GM18861 (cell line): ENCODE measurements around the gene TUBGCP2.
A peak's percentile ranks its signal among the peaks of the same experiment; 100 is the strongest.

Experiments used
- ATAC-seq: cut with Tn5 transposase; IDR thresholded peaks from one replicate; pipeline ENCODE4 v1.9.1; 2021; ENCODE audit not compliant: unreplicated experiment

The TUBGCP2 gene

DNA sequence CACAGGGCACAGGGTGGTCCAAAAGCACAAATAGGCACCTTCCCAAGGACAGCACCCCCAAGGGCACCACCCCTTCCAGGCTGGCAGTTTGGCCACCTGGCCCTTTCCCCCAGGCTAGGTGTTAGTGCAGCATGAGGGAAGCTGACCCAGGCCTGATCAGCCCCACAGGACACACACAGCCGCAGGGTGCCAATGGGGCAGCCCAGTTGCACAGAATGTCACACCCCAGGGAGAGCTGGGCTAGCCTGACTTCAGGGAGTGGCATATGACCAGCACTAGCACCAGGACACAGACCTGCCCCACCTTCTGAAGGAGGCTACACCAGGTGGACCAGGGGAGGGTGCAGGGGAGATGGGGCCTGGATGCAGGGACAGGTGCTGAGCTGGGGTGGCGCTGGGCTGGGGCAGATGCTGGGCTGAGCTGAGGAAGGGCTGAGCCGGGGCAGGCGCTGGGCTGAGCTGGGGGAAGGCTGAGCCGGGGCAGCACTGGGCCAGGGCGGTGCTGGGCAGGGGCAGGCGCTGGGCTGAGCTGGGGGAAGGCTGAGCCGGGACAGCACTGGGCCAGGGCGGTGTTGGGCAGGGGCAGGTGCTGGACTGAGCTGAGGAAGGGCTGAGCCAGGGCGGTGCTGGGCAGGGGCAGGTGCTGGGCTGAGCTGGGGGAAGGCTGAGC lies 28.1 kb downstream of the TUBGCP2 start:
- ATAC-seq = no peak

DNA sequence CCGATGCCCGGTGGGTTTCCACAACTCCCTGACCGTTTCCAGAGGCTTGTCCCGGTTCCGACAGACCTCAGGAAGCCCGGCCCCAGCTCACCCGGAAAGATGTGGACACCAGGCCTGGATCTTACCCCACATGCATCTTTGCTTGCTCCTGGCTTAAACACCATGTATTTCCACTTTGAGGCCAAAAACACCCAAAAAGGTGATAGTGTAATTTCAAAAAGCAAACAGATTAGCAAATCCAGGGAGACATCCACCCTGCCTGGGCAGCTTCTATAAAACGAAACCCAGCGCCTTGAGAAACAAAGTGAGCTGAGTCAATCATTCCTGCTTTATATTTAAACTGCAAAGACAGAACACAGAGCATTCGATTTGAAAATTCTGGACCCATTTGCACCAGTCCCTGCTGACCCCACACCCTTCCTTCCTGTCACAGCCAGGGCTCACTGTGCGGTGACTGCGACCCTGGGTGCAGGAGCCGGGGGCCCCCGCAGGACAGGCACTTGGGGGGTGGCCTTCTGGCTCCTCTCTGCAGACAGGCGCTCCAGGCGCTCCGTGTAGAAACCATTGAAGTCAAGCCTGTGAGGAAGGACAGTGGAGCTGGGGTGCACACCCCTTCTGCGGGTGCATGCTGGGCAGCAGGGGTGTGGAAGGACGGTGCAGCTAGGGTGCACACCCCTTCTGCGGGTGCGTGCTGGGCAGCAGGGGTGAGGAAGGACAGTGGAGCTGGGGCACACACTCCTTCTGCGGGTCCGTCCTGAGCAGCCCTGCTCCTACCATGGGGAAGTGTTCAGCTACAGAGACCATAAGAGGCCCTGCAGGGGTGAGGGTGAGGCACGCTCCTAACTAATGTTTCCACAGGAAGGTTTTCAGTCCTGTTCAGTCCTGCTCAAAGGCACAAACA lies 29.1 kb downstream of the TUBGCP2 start:
- no peak for ATAC-seq

DNA sequence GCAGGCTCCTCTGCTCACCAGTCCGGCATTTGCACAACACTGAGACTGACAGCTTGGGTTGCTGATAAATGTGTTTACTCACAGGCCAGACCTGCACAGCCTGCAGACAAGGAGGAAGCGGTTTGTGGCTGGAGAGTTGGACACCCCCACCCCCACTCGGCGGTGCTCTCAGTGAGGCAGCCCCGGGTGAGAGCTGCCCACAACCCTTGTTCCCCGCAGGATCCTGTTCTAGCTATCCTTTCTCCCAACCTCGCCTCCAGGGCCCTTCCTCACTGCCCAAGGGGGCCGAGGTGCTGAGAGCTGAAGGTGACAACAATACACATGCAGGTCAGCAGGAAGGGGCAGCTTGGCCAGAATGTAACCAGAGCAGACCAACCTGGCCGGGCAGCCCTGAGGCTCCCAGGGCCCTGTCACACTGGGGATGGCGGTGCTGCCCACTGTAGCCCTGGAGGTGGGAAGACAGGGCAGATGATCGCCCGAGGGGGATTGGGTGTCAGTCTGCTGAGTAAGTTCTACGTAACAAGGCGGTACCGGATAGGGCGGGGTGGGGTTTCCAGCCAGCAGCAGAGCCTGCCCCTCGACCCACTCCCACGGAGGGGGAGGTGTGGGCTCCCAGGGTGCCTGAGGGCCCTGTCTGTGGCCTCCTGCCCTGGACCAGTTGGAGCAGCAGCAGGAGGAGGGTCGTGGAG lies 30.0 kb downstream of the TUBGCP2 start:
- ATAC-seq = peak; percentile 41

DNA sequence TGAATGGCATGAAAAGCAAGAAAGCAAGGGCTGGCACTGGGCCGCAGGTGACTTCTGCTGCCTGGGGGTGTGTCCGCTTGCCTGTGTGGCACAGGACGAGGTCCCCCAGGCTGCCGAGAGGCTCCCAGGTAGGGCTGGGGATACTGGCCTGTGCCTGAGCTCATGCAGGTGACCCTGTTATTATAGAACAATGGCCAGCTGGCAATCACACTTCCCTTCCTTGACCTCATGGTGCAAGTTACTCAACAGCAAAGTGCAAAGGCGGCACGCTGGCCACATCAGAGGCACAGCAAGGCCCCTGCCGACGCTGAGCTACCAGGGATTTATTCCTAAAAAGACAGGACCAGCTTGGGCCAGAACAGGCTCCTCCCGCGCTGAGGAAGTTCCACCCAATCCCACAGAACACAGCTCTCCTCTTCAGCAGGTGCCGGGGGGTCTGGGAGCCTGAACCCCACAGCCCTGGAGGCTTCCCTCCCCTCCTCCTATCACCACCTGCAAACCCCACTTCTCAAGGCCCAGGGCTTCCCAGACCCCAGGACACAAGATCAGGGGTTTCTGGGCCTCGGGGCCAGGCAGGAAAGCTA lies 30.6 kb downstream of the TUBGCP2 start:
- no peak for ATAC-seq

DNA sequence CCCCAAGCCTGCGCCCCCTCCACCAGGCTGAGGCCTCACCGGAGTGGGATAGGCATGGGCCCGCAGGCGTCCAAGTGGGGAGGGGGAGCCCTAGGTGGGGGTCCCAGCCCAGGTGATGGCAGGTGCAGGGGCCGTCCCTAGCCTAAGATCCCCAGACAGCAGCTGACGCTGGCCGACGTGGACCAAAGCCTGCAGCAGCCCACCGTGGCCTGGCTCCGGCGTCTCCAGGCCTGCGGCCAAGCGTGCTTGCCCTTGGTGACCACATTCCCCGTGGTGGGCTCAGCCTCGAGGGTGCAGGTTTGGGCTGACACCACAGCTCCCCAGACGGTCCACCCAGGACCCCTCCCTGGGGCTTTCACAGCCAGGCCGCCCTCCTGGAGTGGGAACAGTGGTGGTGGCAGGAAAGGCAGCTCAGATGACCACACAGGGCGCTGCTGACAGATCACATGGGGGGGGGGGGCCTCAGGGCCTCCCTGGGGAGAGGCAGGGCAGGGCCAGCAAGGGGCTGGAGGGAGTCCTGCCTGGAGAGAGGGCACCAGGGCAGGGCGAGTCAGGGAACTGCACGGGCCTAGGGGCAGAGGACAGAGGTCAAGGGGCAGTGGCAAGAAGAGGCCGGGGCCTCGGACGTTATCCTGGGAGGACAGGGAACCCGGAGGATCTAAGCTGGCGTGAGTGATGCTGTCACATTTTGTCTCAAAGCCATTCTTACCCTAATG lies 31.2 kb downstream of the TUBGCP2 start:
- ATAC-seq = no peak

DNA sequence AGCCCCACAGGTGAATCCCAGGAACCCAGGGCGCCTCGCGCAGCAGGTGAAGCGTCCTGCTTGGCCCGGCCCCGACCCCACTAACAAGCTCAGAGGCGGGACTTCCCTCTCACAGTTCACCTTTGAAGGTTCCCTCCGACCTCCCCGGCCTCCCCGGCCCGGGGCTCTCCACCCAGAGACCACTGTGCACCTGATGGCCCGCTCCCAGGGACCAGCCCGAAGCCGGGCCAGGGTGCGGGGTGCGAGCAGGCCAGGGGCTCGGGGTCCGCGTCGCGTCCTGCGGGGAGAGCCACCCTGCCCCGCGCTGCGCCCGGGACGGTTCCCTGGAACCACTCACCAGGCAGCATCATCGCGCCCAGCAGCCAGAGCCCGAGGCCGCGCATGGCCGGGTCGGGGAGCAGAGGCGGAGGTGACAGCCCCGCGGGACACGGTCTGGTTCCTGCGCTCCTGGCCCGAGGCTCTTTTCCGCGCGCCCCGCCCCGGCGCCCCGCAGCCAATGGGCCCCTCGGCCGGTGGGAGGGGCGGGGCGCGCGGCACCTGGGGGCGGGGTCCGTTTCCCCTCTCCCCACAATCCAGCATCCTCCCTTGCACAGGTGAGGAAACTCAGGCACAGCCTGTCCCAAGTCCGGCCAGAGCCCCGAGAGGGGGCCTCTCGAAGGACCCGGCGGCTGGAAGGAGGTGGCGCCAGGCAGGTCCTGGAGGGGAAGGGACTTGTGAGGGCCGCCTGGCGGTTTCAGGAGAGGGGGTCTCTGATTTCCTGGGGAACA lies 32.1 kb downstream of the TUBGCP2 start, which contains the start of gene ADAM8:
ADAM8 (minus strand) TSS at position 434 of the 767 bp plus-strand sequence; CDS start at position 383, 51 bp downstream.
- peak; percentile 38 for ATAC-seq

DNA sequence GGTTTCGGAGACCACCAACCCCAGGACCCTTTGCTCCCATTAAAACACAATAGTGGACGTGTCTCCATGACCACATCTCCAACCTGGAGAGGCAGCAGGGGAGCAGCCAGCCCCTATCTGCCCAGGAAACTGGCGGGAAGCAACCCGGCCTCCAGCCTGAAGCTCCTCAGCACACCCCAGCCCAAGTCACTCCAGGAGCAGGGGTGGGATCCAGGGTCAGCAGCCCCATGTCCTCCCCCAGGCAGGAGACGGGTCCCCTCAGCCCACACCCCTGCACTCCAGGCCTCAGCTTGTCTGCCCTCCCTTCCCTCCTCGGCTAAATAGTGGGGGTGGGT lies 32.6 kb downstream of the TUBGCP2 start:
- ATAC-seq = no peak

DNA sequence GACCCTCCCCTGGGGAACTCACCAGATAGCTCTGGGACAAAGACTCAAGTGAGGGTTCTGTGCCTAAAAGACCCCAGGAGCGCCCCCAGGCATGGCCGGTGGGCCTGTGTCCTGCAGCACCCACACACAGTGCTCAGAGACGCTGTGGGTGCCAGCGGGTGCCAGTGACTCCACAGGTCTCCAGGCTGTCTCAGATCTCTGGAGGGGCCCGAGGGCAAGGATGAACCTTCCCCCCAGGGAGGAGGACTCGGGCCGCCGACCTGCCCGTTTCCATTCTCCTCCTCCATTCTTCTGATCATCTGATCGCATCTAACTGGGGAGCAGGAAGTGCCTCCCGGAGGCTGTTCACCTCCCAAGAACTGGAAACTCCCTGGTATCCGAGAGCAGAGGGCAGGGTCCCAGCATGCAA lies 33.0 kb downstream of the TUBGCP2 start:
- ATAC-seq = peak; percentile 27

DNA sequence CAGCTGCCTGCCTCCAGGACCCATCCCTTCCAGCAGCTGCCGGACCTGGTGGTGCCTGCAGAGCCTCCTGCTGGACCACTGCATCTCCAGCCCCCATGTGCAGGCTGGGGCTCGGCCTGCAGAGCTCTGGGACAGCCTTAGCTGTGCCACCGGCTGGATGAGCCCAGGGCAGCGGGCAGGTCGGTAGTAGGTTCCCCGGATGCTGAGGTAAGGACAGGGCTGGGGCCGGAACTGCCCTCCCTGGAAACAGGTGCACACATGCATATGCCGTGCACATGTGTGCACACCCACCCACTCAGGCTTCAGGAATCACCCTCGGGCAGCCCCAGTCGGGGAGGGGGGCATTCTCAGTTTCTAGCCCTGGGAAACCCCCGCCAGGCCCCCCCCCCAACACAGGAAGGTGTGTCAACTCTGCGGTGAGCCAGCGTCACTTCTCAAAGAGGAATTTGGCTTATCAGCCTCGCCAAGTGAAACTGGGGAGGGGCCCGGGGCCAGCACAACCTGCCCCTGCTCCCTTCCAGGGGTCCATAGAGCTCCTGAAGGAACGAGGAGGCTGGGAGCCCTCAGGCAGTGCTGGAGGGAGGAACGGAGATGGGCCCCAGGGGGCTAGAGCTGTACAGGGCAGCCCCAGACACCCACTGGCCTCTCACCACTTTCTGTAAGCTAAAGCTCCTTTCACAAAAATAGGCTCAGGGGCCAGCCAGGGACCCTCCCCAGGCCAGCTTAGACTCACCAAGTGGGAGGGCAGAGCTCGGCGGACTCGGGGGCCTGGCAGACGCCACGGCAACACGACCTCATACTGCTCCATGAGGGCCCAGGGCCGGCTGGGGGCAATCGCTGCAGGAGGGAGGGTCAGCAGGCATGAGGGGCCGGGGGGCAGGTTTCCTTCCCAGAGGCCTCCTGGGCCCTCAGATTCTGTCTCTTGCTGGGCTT lies 33.7 kb downstream of the TUBGCP2 start:
- peak; percentile 38 for ATAC-seq

DNA sequence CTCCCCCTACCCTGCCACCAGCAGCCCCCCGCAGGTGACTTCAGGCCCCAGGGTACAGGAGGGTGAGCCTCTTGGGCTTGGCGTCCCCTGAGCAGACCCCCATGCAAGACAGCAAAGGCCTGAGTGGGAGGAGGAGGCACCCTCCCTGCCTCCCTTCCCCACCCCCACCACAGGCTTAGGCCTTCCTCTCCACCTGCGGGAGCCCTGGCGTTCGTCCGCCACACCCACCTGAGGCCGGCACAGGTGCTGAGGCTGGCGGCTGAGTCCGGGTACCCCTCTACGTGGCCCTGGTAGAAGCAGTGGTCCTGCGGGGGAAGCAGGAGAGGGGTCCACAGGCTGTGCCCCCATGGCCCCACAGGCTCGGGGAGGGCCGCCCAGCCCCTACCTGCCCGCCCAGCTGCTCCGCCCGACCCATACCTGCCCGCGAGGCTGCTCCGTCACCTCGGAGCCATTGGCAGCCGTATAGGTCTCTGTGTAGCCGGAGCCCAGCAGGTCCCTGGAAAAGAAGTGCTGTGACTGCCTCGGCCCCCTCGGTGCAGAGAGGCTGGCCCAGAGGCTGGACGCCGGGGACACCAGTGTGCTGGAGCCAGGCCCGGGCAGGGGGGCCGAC lies 35.0 kb downstream of the TUBGCP2 start:
- ATAC-seq = no peak

DNA sequence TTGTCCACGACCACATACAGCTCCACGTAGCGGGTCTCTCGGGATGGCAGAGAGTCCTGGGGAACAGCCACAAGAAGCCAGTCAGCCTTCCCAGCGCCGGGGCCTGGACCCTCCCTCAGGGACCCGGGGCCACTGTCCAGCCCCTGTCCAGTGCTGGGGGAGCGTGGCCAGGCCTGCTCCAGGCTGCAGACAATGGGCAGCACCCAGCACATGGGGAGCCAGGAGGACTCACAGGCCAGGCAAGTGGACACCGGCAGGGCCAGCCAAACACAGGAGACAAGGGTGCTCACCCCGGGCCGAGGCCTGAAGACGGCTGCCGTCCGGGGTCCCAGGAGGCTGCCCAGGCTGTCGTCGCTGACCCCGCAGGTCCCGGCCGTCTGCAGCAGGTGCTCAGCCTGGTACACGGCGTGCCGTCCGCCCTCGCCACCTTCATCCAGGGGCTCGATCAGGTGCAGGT lies 35.7 kb downstream of the TUBGCP2 start:
- ATAC-seq = no peak

DNA sequence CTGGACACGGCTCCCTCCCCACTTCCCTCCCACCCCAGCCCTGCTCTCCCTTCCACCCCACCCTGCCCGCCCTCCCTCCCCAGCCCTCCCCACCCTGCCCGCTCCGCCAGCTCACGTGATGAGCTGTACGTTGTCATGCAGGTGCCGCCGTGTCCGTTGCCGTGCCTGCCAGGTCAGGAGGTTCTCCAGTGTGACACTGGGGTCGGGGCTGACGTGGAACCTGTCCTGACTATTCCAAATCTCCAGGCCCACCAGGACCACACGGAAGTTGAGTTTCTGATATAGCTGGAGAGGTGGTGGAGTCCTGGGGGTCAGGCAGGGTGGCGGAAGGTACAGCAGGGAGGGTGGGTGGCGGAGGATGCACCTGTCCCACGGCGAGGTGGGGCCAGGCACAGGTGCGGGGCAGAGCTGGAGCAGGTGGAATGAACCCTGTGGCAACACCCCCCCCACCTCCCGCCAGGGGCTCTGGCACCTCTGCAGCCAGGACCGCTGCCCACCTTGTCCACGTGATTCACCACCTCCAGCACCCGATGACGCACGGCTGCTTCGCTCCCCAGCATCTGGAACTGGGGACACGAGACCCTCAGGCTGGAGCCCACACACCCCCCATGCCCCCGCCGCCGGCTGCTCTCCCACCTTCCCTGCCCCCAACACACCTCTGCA lies 36.2 kb downstream of the TUBGCP2 start:
- no peak for ATAC-seq

DNA sequence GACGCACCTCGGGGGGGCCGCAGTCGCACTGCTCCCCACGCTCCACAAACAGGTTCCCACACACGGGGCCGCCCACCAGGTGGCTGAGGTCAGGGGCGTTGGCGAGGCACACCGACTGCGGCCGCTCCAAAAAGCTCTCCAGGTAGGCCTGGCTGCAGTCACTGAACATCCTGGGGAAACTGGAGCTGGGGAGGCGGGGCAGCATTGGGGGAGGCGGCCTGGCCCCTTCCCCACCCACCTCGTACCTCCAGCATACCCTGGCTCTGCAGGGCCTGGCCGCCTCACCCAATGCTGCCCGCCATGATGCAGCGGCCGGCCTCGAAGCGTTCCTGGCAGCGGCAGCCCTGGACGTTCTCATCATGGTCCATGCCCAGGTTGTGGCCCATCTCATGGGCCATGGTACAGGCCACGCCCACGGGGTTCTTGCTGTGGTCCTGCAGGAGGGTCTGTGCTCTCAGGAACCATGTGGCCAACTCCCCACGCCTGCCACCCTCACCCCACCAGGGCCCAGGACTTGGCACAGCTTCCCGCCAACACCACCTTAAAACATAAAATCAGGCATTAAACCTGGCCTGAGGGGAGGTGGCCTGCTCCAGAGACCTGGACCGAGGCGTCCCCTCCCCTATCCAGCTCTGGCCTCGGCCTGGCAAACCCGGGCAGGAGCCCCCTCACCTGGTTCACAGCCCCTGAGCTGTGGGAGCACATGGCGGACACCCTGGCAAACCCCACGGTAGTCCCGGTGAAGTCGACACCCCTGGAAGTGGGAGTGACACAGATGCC lies 37.0 kb downstream of the TUBGCP2 start:
- ATAC-seq = no peak

DNA sequence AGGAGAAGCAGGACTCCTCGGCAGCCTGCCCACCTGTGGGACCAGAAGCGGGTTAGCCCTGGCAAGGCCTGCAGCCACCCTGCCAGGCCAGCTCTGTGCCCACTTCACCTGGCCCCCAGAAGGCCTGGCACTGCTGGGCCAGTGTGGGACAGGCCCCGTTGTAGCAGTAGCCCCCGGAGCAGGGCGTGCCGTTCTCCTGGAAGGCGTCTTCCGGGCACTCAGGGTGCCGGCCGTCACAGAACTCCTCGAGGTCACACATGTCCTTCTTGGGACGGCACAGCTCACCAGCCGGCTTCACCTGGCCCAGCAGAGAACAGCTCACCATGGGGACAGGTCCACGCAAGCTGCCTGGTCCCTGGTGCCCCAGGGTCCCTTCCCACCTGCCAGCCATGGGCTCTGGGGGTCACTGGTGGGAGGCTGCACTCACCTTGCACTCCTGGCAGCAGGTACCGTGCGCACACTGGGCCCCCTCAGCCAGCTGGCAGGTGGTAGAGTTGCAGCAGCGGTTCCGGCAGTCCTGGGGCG lies 37.8 kb downstream of the TUBGCP2 start:
- ATAC-seq = no peak

DNA sequence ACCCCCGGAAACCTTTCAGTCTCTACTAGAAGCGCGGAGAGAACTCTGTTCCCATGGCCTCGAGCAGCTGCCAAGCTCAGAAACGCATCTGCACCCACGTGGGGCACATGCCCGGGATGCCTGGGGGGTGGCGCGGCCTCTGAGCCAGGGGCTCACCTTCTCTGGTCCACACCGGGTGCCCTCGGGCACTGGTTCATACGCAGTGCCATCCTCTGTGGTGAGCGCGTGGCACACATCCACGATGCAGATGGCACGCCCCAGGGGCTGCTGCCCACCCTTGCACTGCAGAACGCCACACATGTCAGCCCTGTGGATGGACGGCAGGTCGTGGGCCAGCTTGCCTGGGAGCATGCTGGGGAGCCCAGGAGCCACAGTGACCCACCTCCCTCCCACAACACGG lies 38.5 kb downstream of the TUBGCP2 start:
- no peak for ATAC-seq

DNA sequence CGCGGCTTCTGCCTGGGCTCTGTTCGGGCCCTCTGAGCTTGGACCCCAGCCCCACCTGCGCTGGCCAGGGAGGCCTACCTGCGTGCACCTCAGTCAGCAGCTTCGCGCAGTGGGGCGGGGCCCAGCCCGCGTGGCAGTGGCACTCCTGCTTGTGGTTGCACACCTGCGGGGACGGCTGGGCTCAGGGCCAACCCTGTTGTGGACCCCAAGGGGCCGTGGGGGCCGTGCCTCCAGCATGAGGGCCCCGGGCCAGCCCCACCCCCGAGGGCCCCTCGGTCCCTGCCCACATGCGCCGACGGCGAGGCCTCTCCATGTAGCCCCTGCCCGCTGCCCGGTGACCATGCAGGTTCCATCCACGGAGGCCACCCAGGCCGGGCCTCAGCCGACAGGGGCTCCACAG lies 39.3 kb downstream of the TUBGCP2 start:
- no peak for ATAC-seq

DNA sequence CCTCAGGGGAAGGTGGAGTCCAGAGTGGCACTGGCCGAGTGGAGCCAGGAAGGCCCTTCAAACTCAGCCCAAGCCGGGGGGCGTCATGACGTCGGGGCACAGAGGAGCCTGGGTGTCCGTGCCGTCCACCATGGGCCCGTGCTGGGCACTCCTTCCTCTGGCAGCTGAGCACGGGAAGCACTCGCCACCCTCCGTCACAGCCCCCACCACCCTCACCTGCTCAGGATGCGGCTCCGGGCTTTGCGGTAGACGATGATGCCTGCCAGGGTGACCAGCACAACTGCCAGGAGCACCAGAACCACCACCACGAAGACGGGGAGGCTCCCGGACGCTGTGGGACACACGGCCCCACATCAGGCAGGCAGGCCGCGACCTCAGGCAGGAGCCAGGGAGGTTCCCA lies 40.1 kb downstream of the TUBGCP2 start:
- no peak for ATAC-seq
